Testis (tissue), 3 donors: ENCODE data around the gene IMMP2L. TPM values are rescaled to one million over a fixed set of nuclear protein-coding genes. Genes with fewer than 3 reads are reported as not detected.

Experiments
- DNase-seq: peaks from one replicate; pipeline ENCODE4 v3.0.0-alpha.2; 2019
- H3K27ac ChIP-seq, 2 donors: fragments of 200-600 bp; sonication (generic); one replicate each; pipeline ENCODE4 v1.5.1; 2019
- H3K27me3 ChIP-seq: fragments of 200-600 bp; sonication (generic); one replicate; pipeline ENCODE4 v1.5.1; 2019
- H3K36me3 ChIP-seq: fragments of 200-600 bp; sonication (generic); one replicate; pipeline ENCODE4 v1.5.1; 2017; ENCODE audit warnings: low read depth; ENCODE audit errors: missing control alignments
- H3K4me1 ChIP-seq: fragments of 200-600 bp; sonication (generic); one replicate; pipeline ENCODE4 v1.5.1; 2019
- H3K4me3 ChIP-seq, 2 donors: fragments of 200-600 bp; sonication (generic); one replicate each; pipeline ENCODE4 v1.5.1; 2017 to 2019
- H3K9me3 ChIP-seq: fragments of 200-600 bp; sonication (generic); one replicate; pipeline ENCODE4 v1.5.1; 2017
- POLR2A ChIP-seq: fragments of 450-650 bp; IDR thresholded peaks from one replicate; pipeline ENCODE4 v1.6.1; 2017; ENCODE audit warnings: antibody characterized with exemption, mild to moderate bottlenecking, moderate library complexity
- WGBS, 2 donors: methylation state at CpG; one replicate each; pipeline ENCODE4 v1.1.5; 2018; 5-methylcytosine and 5-hydroxymethylcytosine counted together
- intact Hi-C: fragments of 100-400 bp; cut with DNase I; formaldehyde crosslinking; loops from one replicate; pipeline ENCODE4 v1.15.1; 2023; ENCODE audit warnings: low total_unique reads
- polyA plus RNA-seq: library from polyadenylated mRNA; stranded (reverse); fragments of 350-450 nt; fragmentation: Illumina TruSeq; extraction: RNeasy Lipid Tissue Mini Kit (QIAGEN cat#74804); gene quantifications from one replicate; pipeline ENCODE4 v1.2.3, GENCODE V29; 2014; ENCODE audit warnings: low read depth, low replicate concordance; ENCODE audit not compliant: insufficient read depth
- small RNA-seq, 2 donors: library from RNA; depleted of rRNA; stranded (forward); fragments of <200 nt; gene quantifications; one replicate each; pipeline ENCODE3, GENCODE V24; 2016
- total RNA-seq, 2 donors: library from RNA; depleted of rRNA; stranded (reverse); fragments of >200 nt; gene quantifications; one replicate each; pipeline ENCODE4 v1.2.3, GENCODE V29; 2016
- TF ChIP-seq, protein P1 (sequence below), 3 experiments: fragments of 450-650 bp in 2 of 3; fragments of 200-600 bp in 1 of 3; sonication (generic) in 1 of 3; IDR thresholded peaks; one replicate each; pipeline ENCODE4 v1.5.1; 2016 to 2019; ENCODE audit warnings: antibody characterized with exemption in 3 of 3, mild to moderate bottlenecking in 2 of 3, moderate library complexity in 1 of 3

The IMMP2L gene
- total and polyA plus RNA-seq, 3 donors from 2014 or later = 10.7 to 12.4 (median 11.2) TPM

DNA sequence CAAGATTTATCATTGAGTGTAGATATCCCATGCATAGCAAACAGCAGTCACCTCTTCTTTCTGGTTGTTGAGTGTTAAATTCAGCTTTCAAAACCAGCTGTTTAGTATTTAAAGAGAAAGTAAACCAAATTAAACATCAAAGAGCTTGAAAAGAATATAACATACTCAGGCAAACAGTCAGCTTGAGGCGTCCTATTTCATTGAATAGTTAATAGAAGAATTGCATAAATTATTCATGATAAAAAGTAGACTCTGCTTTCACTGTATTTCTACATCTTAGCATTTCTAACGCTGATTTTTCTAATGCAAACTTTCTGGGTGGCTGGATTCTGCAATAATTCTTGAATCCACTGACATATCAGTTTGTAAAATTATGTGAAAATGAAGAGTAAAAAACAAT, 935.9 kb downstream of the IMMP2L start:
- intact Hi-C loops = no loop called here
- DNase-seq = no peak
- Histone ChIP-seq H3K27ac (no peak overlapping the region), H3K4me1 (no peaks in the 10 kb centered on the region), H3K4me3 (no peak overlapping the region), H3K9me3 (no peaks in the 10 kb centered on the region), H3K27me3 (no peaks in the 10 kb centered on the region), H3K36me3 (no peaks in the 10 kb centered on the region)
- 83 to 89% methylated on average over 2 of the region's 2 CpGs for WGBS, 2 donors
- no peak for TF ChIP-seq POLR2A
- TF ChIP-seq, protein P1, sequence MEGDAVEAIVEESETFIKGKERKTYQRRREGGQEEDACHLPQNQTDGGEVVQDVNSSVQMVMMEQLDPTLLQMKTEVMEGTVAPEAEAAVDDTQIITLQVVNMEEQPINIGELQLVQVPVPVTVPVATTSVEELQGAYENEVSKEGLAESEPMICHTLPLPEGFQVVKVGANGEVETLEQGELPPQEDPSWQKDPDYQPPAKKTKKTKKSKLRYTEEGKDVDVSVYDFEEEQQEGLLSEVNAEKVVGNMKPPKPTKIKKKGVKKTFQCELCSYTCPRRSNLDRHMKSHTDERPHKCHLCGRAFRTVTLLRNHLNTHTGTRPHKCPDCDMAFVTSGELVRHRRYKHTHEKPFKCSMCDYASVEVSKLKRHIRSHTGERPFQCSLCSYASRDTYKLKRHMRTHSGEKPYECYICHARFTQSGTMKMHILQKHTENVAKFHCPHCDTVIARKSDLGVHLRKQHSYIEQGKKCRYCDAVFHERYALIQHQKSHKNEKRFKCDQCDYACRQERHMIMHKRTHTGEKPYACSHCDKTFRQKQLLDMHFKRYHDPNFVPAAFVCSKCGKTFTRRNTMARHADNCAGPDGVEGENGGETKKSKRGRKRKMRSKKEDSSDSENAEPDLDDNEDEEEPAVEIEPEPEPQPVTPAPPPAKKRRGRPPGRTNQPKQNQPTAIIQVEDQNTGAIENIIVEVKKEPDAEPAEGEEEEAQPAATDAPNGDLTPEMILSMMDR (IDR thresholded peaks at IDR 0.05) = no peak

GRCh38 chr7:110625294-110625693, 937.0 kb downstream of the IMMP2L start:
- TF ChIP-seq POLR2A = no peak
- Histone ChIP-seq H3K4me1 (no peaks in the 10 kb centered on the region), H3K4me3 (no peak overlapping the region), H3K9me3 (no peaks in the 10 kb centered on the region), H3K27ac (no peak overlapping the region), H3K36me3 (no peaks in the 10 kb centered on the region), H3K27me3 (no peaks in the 10 kb centered on the region)
- DNase-seq = no peak
- intact Hi-C loops = no loop called here
- 76 to 81% methylated on average over 3 of the region's 3 CpGs for WGBS, 2 donors

DNA sequence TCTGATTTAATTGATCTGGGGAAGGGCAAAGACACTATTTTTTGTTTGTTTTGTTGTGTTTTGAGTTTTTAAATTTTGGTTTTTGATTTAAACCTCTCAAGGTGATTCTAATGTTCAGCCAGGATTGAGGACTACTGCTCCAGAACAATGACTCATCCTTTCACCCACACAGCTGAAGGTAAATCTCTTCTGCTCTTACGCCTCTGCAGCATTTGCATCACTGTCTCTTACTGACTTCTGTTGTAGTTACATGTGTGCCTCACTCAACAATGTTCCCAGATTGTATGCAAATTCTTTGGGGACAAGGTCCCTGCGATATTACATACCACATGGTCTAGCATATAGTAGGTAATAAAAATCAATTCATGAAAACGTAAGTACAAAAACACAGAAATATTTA, 938.9 kb downstream of the IMMP2L start:
- no peak for TF ChIP-seq POLR2A
- TF ChIP-seq, protein P1 (IDR thresholded peaks at IDR 0.05) = no peak
- no peaks in the 10 kb centered on the region for H3K4me1 ChIP-seq
- no peaks in the 10 kb centered on the region for H3K9me3 ChIP-seq
- no peak for DNase-seq
- intact Hi-C loops = no loop called here
- H3K36me3 ChIP-seq = no peaks in the 10 kb centered on the region
- H3K4me3 ChIP-seq = no peak overlapping the region
- no peaks in the 10 kb centered on the region for H3K27me3 ChIP-seq
- 93 to 96% methylated on average over 3 of the region's 3 CpGs for WGBS, 2 donors
- H3K27ac ChIP-seq = no peak overlapping the region

GRCh38 chr7:110621289-110621688, 941.0 kb downstream of the IMMP2L start:
- Histone ChIP-seq H3K4me1 (no peaks in the 10 kb centered on the region), H3K27me3 (no peaks in the 10 kb centered on the region), H3K9me3 (no peaks in the 10 kb centered on the region), H3K27ac (no peak overlapping the region), H3K4me3 (no peak overlapping the region), H3K36me3 (no peaks in the 10 kb centered on the region)
- 90 to 94% methylated on average over 2 of the region's 2 CpGs for WGBS, 2 donors
- no peak for DNase-seq
- intact Hi-C loops = no loop called here
- TF ChIP-seq, protein P1 (IDR thresholded peaks at IDR 0.05) = no peak
- TF ChIP-seq POLR2A = no peak

- no peak for TF ChIP-seq POLR2A
- TF ChIP-seq, protein P1 (IDR thresholded peaks at IDR 0.05) = no peak
- Histone ChIP-seq H3K36me3 (no peaks in the 10 kb centered on the region), H3K4me3 (no peak overlapping the region), H3K4me1 (no peaks in the 10 kb centered on the region), H3K9me3 (no peaks in the 10 kb centered on the region), H3K27ac (no peak overlapping the region), H3K27me3 (no peaks in the 10 kb centered on the region)
- intact Hi-C loops = no loop called here
- 86 to 89% methylated on average over 5 to 7 of the region's 7 CpGs for WGBS, 2 donors
- DNase-seq = no peak
Observed at GRCh38 chr7:110620110-110620735, 942.1 kb downstream of the IMMP2L start.

Small RNA genes within 50 kb of the gene (small RNA-seq; reads per million reads assigned to genes)
- 0 reads per million in 2 donors for gene AC003989.2
